ENCODE results near the gene NDRG4.

Gene NDRG4

GRCh38 chr16:58510097-58510775 lies 10.3 kb downstream of the NDRG4 start:
- no peak for DNase-seq

- no peak for DNase-seq
Observed at GRCh38 chr16:58510776-58511628, 11.1 kb downstream of the NDRG4 start.

- DNase-seq, result peak; percentile 83
Observed at GRCh38 chr16:58511933-58512815, 12.2 kb downstream of the NDRG4 start.

GRCh38 chr16:58513874-58514273 lies 13.9 kb downstream of the NDRG4 start:
- DNase-seq, result no peak

- peak; percentile 50 for DNase-seq
Observed at GRCh38 chr16:58515125-58515870, 15.4 kb downstream of the NDRG4 start, which contains the start of gene SETD6. SETD6 (plus strand) TSS chr16:58515517; CDS start chr16:58515538, 21 bp downstream.

- no peak for DNase-seq
Observed at GRCh38 chr16:58515871-58516767, 16.2 kb downstream of the NDRG4 start.

- DNase-seq, result no peak
Observed at GRCh38 chr16:58516768-58517107, 16.8 kb downstream of the NDRG4 start.

GRCh38 chr16:58518083-58518979 lies 18.4 kb downstream of the NDRG4 start:
- DNase-seq, result no peak

- no peak for DNase-seq
Observed at GRCh38 chr16:58518980-58519368, 19.0 kb downstream of the NDRG4 start.

GRCh38 chr16:58519707-58520106 lies 19.8 kb downstream of the NDRG4 start:
- DNase-seq, result no peak

- DNase-seq, result no peak
Observed at GRCh38 chr16:58530179-58530578, 30.2 kb downstream of the NDRG4 start.

- DNase-seq, result no peak
Observed at GRCh38 chr16:58532414-58532813, 32.5 kb downstream of the NDRG4 start.

- no peak for DNase-seq
Observed at GRCh38 chr16:58533751-58534470, 34.0 kb downstream of the NDRG4 start.

- DNase-seq, result no peak
Observed at GRCh38 chr16:58535100-58535499, 35.2 kb downstream of the NDRG4 start.

GRCh38 chr16:58536278-58536677 lies 36.3 kb downstream of the NDRG4 start:
- no peak for DNase-seq

GRCh38 chr16:58537124-58537906 lies 37.4 kb downstream of the NDRG4 start:
- no peak for DNase-seq

- DNase-seq, result no peak
Observed at GRCh38 chr16:58541711-58542110, 41.8 kb downstream of the NDRG4 start.

- DNase-seq, result no peak
Observed at GRCh38 chr16:58542291-58542690, 42.3 kb downstream of the NDRG4 start.

- no peak for DNase-seq
Observed at GRCh38 chr16:58543685-58544084, 43.7 kb downstream of the NDRG4 start.
